CD4-positive, alpha-beta T cell treated with Interleukin-1 beta for 1 hour (primary cell): Measurements from ENCODE around the gene MAN1A1.

Experiments
- DNase-seq, 2 donors: peaks; one replicate each; pipeline ENCODE4 v3.0.0-alpha.2; 2020 to 2022

Gene MAN1A1

DNA sequence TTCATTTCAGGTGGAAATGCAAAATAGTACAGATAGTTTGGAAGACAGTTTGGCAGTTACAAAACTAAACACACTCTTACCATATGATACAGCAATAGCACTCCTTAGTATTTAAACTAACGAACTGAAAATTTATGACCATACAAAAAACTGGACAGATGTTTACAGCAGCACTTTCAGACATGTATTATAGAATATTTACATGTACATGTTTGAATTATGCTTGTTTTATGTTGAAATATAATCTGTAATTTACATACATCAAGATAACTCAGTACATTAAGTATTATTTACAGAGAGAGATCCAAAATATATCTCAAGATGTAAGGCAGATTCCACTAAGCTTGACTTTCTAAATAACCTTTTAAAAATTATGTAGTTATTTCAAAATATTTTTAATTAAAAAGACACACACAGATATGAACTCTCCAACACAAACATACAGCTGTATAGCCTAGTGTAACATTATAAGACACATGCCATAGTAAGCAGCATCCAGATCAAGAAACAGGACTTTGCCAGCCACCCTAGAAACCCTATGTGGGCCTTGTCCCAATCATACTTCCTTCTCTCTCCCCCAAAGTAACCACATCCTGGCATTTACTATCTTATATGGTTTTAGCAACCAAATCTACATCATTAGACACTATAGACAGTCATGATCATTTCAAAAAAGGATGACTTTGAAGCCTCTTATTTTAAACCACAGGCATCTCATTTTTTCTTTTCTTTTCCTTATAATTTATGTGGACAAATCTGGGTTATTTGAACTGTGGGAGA is 82.2 kb downstream of the MAN1A1 start:
- peak in 1 of 2 donors; percentile 2 for DNase-seq

DNA sequence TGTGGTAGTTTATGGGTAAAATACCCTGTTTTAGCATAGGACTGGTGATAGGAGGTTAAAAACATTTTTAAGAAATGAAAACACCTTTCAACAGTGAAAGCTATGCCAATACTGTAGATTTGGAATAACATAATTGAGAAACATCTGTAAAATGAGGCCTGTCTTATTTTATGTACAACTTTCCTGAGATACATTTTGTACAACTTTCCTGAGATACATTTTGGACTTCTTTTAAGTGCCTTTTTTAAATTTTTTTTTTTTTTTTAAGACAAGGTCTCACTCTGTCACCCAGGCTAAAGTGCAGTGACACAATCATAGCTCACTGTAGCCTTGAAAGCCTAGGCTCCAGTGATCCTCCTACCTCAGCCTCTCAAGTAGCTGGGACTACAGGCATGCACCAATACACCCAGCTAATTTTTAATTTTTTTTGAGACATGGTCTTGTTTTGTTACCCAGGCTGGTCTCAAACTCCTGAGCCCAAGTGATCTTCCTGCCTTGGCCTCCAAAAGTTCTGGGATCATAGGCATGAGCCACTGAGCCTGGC is 84.6 kb downstream of the MAN1A1 start:
- DNase-seq, result no peak

DNA sequence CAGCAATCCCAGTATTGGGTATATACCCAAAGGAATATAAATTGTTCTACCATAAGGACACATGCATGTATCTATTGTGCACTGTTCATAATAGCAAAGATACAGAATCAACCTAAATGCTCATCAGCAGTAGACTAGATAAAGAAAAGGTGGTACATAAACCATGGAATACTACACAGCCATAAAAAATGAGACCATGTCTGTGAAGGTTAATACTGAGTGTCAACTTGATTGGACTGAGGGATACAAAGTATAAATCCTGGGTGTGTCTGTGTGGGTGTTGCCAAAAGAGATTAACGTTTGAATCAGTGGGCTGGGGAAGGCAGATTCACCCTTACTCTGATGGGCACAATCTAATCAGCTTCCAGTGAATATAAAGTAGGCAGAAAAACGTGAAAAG is 86.9 kb downstream of the MAN1A1 start:
- DNase-seq, result no peak

DNA sequence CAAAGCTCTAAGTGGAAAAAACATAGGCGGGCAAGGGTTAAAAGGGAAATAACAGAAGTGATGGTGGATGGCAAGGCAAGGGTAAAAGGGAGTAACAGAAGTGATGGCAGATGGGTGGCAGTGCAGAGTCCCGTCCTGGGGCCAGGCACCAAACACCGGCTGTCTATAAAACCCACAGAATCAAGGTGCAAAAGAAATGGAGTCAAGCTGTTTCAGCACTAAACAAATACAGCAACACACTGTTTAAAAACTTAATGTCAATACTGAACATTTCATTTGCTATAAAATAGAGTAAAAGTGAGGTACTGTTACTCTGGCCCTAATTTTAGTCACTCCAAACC is 87.6 kb downstream of the MAN1A1 start:
- no peak for DNase-seq

DNA sequence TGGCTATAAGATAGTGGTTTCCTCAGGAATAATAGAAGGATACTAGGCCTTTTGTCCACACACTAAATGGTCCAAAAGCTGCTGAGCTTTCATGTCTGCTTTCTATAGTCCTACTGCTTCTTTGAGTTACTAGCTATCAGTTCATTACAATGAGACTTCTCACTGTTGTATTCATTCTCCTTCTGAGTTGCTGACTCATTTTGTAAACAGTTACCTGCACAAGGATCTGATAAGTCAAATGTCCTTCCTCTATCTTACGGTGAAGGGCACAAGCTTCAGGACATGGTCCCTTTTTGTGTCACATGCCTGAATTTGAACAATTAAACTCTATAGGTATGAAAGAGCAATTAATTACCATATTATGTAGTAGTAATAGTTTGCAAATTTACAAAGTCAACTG is 90.5 kb downstream of the MAN1A1 start:
- DNase-seq, result no peak

DNA sequence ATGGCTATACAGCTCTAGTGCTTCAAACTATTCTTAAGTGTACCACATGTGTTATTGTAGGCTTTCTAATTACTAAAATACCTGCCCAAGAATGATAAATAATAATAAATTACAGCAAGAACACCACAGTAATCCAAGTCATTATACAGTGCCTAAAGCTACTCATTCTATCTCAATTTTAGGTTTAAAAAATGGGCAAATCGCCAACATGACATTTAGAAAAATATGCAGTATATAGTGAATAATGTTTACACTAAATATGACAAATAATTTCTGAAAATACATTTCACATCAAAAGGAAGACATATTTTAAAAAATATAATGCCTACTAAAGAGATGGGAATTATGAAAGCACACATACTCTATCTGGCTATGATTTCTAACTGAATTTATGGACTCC is 91.8 kb downstream of the MAN1A1 start:
- DNase-seq, result no peak

DNA sequence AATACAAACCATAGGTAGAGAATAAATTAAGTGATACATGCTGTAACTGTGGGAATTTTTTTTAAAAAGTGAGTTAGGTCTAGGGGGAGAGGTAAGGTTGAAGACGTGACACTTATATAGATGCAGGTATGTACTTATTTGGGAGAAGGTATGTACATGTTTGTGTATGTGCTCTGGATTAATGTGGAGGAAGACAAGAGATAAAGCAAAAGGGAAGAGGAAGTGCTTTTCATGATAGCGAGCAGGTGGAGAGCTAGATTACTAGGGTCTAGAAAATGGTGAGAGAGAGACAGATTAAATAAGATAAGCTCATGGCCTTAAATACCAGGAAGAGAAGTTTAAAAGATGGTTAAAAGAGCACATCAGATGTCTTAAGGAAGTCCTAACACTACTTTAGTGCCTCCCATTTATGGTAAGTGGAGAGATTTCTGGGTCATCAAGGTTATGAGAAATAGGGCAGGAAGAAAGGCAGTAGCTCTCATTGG is 92.5 kb downstream of the MAN1A1 start:
- peak in 1 of 2 donors; percentile 0 for DNase-seq

DNA sequence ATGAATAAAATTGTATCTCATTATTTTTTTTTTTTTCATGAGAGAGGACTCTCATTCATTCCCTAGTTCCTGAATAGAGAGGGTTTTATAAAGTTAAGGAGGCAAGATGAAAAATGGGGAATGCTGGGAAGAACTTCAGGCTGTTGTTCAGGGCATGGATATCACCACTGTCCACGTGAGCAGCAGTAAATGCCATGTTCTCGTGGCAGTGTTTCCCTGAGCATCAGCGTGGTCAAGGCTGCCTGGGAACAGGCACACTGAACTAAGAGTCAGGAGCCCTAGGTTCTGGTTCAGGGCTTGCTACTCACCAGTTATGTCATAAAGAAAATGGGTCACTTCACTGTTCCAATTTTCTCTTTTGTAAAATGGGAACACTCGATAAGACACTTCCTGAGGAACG is 93.2 kb downstream of the MAN1A1 start:
- no peak for DNase-seq

DNA sequence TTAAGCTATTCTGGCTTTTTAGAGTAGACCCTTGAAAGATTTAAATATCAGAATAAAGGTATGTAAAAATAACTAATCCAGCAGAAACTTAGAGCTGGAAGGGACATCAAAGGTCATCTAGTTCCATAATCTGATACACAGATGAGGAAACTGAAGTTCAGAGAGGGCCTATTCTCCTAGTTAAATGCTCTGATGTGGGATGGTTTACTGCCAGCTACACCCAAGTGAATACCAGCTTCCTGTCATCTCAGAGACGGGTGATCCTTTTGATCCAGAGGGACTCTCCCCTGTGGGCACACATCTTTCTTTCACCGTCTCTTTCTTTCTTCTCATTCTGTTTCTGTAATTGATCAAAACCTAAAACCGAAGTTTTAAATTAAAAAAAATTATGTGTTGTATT is 94.1 kb downstream of the MAN1A1 start:
- DNase-seq, result no peak

DNA sequence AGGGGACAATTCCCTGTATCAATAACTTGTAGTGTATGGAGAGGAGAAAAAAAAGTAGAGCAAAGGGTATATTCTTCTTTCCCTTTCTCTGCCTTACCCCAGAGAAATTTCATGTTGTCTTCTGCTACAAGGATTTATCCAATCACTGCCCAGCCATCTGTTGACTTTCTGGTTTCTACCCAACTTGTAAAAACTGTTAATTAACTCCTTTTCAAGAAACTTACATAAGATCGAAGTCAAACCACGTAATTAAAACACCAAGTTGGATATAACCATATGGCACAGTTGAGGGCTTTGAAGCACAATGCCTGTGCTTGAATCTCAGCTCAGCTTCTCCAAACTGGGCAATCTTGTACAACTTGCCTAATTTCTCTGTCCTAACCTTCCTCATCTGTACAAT is 99.5 kb downstream of the MAN1A1 start:
- no peak for DNase-seq

DNA sequence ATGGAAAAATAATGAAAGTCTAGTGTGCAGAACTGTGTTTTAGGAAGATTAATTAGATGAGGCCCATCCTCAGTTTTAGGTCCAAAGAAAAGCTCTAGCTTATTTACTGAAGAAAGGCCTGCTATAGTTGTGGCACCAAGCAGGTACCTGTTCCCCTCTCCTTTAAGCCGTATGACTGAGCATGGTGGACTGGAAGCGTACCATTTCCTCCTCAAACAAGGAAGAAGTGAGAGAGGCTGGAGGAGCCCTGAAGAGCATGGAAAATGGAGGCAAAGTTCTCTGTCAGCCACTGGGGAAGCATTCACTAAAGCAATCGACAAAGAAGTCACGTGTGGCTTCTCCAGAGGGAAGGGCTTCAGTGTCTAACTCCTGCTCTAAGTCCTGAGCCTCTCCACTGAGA is 100.2 kb downstream of the MAN1A1 start:
- DNase-seq, result no peak

DNA sequence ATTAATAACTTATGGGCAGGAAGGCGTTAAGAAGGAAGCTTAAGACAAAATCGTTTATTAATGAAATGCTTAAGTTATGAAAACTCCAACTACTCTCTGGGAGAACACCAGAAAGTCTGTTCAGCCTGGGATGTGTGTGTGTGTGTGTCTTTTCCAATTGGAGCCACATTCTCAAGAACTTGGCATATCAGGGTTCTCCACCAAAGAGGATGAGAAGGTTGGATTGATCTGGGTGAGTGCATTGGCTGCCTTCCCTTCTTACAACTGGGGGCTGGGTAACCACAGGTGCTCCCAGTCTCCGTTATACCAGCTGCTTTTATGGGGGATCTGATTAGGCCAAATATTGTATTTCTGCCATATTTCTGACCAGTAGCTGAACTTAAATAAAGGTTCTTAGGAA is 102.1 kb downstream of the MAN1A1 start:
- DNase-seq, result no peak

DNA sequence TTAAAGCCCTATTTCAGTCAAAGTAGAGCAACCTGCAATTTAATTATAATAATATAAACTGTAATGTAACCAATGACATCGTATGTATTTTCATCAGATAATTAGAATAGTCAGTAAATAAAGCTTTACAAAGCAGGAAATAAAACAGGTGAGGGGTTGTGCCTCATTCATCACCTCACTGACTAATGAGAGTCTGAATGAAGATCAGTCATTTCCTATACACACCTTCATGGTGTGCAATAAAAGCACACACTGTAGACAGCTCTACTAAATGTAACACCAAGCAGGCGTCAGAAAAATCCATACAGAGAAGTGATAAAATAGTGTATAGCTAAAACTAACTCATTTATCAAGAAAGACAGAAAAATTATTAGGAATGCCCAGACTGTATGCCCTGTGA is 105.9 kb downstream of the MAN1A1 start:
- DNase-seq, result no peak

DNA sequence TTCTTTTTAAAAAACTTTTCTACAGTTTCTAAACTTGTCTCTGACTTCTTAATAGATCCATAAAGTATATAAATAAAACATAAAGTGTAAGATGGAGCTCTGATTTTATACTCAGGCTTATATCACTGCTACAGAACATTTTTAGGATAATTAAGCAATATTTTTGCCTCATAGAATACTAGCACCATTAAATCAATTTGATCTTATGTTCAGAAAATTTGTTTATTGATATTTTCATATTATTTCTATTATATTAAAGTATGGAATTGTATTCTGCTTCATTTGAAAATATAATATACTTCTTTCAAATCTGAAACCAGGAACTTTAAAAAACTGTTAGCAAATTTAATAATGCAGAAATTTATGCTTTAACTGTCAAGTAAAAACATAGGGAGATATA is 106.5 kb downstream of the MAN1A1 start:
- no peak for DNase-seq

DNA sequence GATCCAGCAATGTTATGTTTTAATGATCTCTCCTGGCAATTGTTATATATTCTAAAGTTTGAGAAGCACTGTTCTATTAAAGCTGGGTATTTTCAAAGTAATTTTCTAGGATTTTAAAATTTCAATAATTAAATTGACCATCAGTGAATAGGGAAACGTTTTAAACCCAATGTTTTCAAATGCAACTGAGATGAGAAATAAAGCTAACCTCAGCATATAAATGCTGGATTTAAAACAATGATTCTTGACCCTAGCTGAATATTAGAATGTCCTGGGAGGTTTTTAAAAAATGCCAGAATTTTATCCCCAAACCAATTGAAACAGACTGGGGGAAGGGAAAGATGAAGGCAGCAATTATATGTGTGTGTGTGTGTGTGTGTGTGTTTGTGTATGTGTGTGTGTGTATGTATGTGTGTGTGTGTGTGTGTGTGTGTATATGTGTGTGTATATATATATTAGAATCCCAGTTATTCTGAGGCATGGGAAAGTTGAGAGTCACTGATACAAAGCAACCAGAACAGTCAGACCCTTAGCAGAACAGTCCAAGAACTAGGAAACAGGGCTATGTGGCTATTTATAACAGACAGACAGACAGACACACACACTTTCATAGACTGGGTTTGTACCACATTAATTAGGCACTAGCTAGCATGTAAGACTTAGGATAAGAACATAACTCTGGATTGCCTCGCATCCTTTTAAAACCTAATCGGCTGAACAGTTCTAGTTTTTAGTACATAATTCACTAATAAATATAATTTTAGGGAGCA is 107.8 kb downstream of the MAN1A1 start:
- DNase-seq, result no peak

DNA sequence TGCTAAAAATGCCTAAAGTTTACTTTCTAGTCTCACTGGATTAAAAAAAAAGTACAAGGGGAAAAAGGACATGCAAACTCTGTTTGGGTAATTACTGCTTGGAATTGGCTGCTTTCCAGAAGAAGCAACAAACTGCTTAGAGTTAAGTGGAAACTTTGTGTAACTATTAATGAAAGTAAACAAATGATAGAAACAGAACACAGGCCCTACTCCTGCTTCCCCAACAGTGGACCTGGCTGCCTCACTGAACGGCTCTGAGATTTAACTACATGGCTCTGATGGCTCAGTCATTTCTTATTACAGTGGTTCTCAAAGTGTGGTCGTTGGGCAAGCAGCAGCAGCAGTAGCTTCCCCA is 108.5 kb downstream of the MAN1A1 start:
- DNase-seq, result no peak

DNA sequence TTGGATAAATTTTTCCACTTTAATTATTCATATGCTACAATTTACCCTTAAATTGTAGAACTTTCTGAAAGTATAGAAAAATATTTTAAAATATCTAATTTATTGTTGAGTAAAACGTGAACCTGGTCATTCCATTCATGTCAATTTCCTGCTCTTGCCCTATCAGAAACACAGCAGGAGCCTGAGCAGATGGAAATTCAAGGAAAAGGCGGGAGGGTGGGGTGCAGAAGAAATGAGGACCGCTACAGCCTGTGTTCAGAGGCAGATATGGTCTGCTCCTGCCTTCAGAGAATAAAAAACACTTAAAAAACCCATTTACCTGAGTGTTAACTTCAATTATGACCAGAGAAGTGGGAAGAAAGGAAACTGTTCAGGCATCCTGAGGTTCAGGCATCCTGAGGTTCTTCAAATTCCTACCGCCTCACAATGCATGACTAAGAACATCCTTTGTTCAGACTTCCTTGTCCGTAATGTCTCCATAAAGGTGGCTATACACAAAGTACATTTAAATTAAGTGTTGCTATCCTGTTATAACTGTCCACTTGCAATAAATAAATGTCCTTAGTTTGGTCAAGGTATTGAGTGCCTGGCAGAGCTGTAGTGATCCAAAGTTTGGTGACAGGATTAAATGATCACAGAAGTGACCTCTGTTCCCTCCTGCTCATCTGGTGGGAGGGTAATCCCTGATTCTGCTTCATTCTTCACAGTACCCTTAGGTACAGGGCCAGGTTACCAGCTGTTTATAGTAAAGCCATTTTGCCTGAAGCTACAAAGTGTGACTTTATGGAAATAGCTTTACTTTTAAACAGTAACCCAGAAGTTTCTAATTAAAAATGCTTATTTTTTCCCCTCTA is 109.1 kb downstream of the MAN1A1 start:
- DNase-seq, result no peak

DNA sequence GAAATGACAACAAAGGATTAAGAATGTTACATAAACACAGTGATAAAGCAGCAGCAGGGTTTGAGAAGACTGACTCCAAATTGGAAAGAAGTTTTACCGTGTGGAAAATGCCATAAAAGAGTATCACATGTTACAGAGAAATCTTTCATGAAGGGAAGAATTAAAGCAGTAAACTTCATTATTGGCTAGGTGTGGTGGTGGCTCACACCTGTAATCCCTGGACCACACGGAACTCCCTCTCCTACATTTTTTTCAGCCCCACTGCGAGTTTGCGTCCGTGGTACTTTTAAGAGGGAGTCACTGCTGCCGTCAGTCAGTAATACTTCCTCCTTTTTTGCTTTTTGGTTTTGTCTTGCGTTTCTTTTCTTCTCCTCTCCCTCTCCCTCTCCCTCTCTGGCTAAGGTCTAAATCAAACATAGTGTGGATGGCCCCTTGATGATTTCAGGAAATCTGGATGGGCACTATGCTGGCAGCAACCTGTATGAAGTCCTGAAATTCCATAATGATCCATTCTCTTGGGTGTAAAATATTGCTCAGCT is 112.3 kb downstream of the MAN1A1 start:
- no peak for DNase-seq

DNA sequence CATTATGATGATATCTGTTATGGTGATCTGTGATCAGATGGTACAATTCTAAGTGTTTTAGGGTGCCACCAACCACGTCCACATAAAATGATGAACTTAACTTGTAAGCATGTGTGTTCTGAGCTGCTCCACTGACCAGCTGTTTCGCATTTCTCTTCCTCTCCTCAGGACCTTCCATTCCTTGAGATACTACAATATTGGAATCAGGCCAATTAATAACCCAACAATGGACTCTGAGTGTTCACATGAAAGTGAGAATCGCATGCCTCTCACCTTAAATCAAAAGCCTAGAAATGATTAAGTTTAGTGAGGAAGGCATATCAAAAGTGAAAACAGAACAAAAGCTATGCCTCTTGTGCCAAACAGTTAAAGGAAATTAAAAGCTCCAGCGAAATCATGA is 114.6 kb downstream of the MAN1A1 start:
- no peak for DNase-seq

DNA sequence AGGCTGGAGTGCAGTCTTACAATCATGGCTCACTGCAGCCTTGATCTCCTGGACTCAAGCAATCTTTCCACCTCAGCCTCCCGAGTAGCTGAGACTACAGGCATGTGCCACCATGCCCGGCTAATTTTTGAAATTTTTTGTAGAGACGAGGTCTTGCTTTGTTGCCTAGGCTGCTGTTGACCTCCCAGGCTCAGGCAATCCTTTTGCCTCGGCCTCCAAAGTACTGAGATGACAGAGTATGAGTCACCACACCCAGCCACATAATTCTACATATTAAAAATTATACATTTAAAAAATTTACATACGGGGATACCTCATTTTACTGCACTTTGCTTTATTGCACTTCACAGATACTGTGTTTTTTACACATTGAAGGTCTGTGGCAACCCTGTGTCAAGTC is 115.1 kb downstream of the MAN1A1 start:
- DNase-seq, result no peak

DNA sequence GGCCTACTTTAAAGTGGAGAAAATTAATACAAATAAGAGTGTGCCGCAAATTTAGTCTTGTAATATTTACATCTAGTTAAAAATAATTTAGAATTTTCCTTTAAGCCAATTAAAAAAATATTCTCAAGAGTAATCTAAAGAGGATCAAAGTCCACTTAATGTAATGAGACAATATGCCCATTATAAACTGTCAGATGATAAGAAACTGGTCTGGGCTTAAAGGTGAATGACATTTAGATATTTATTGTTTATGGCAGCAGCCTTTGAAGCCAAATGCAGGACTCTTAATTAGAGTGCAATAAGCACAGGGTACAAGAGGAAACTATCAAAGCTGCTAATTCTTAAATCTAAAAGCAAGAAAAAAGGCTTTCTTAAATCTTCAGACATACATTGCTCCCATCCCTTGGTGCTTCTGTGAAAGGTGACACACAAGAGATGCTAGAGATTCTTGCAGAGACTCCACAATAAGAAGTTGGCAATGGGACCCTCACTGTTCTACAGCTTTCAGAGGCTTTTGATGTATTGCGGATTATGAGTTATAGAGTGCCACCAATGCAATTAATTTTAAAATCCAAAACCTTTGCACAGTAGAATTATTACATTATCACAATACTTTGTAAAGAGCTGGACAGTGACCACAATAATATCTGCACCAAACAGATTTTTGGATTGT is 116.1 kb downstream of the MAN1A1 start:
- DNase-seq, result no peak

DNA sequence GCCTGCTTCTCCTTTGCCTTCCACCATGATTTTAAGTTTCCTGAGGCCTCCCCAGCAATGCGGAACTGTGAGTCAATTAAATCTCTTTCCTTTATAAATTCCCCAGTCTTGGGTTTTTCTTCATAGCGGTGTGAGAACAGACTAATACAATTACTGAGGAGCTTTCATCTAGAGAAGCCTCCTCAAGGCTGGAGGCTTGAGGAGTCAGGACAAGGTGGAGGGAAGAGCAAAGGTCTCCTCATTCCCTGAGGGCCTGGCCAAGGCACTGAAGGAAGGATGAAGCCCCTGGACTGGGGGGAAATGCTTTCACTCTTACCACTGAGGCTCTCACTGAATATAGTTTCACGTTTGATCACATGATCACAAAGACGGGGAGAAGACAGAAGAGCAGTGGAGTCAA is 118.2 kb downstream of the MAN1A1 start:
- DNase-seq, result no peak

DNA sequence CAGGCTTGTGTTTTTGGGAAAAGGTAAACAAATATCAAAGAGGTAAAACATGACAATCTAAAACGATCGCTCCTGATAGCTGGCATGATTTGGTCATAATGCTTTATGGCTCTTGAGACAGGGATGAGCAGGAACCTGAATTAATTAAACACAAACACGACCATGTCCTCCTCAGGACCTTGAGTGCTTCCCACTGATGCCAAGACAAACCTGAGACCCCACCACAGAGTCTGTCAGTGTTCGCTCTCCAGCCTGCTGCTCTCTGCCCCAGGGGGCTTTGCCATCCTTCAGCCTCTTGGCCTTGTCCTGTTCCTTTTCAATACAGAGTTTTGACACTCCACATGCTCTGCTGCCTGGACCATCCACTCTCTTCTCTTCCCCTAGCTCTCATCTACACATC is 119.4 kb downstream of the MAN1A1 start:
- DNase-seq, result no peak
